Metanephros (tissue), 1 donor: ENCODE data around the gene PPM1L. TPM values are rescaled to one million over a fixed set of nuclear protein-coding genes. Genes with fewer than 3 reads are reported as not detected.

Experiments used
- total RNA-seq: library from RNA; depleted of rRNA; stranded (reverse); fragments of >200 nt; gene quantifications from one replicate; pipeline ENCODE4 v1.2.3, GENCODE V29; 2014

Gene PPM1L
- 17.7 TPM for total RNA-seq

GRCh38 chr3:160755776-160756304, at the start of gene PPM1L:
Gene PPM1L, plus strand, starts transcription at chr3:160756231.

GRCh38 chr3:161104561-161105551, 348.8 kb downstream of the PPM1L start, which contains the start of gene B3GALNT1:
Gene B3GALNT1, minus strand, starts transcription at chr3:161105349. Its CDS starts 18,595 bp downstream, at chr3:161086754.

Other genes with a start within 250 kb of the PPM1L start
- 40.3 TPM for gene KPNA4, start 190.7 kb upstream of the PPM1L start, total RNA-seq
- not detected for gene ARL14, start 79.1 kb upstream of the PPM1L start, total RNA-seq